Caki2 (cell line): ENCODE results near the gene PCK1. TPM values are rescaled to one million over a fixed set of nuclear protein-coding genes. Genes with fewer than 3 reads are reported as not detected.

Experiments
- DNase-seq: peaks from one replicate; pipeline ENCODE4 v3.0.0-alpha.2; 2015; ENCODE audit warnings: low read depth
- in situ Hi-C: cut with HindIII; loops from 2 replicates; pipeline ENCODE4 v1.10.0; 2016; ENCODE audit warnings: low sequenced_read_pairs, low pct_unique_long_range_greater_than_20kb, mixed read lengths
- total RNA-seq: library from RNA; depleted of rRNA; stranded (reverse); fragments of >200 nt; shearing (Covaris generic); gene quantifications from 2 replicates; pipeline ENCODE4 v1.2.3, GENCODE V29; 2014; ENCODE audit warnings: low replicate concordance

Gene PCK1
- total RNA-seq, 1 experiment from 2014 or later = 1.0 TPM

GRCh38 chr20:57530327-57530981 is 30.5 kb upstream of the PCK1 start:
- no peak for DNase-seq
- in situ Hi-C loops = no loop called here

GRCh38 chr20:57532104-57532503 is 28.8 kb upstream of the PCK1 start:
- in situ Hi-C loops = no loop called here

GRCh38 chr20:57535297-57535696 is 25.6 kb upstream of the PCK1 start:
- in situ Hi-C loops = no loop called here
- DNase-seq = no peak

More at GRCh38 chr20:57532104-57532503, 28.8 kb upstream of the PCK1 start:
- no peak for DNase-seq

GRCh38 chr20:57536120-57536708 is 24.7 kb upstream of the PCK1 start:
- no peak for DNase-seq
- in situ Hi-C loops = no loop called here

GRCh38 chr20:57536771-57537724 is 23.9 kb upstream of the PCK1 start:
- no peak for DNase-seq
- in situ Hi-C loops = no loop called here

- in situ Hi-C loops = no loop called here
- no peak for DNase-seq
These were observed 23.1 kb upstream of the PCK1 start for GRCh38 chr20:57537822-57538221.

- in situ Hi-C loops = no loop called here
- DNase-seq = no peak
These were observed 21.0 kb upstream of the PCK1 start for GRCh38 chr20:57539889-57540288.

- in situ Hi-C loops = no loop called here
- no peak for DNase-seq
These were observed 19.9 kb upstream of the PCK1 start for GRCh38 chr20:57540890-57541580.

- no peak for DNase-seq
- in situ Hi-C loops = no loop called here
These were observed 17.2 kb upstream of the PCK1 start for GRCh38 chr20:57543754-57544153.

- no peak for DNase-seq
- in situ Hi-C loops = no loop called here
These were observed 15.9 kb upstream of the PCK1 start for GRCh38 chr20:57544838-57545564.

GRCh38 chr20:57545927-57546662 is 14.8 kb upstream of the PCK1 start:
- in situ Hi-C loops = no loop called here
- no peak for DNase-seq

GRCh38 chr20:57546956-57547649 is 13.8 kb upstream of the PCK1 start:
- in situ Hi-C loops = no loop called here
- DNase-seq = no peak

- no peak for DNase-seq
- in situ Hi-C loops = no loop called here
These were observed 12.5 kb upstream of the PCK1 start for GRCh38 chr20:57548177-57549058.

- in situ Hi-C loops = no loop called here
These were observed 8.4 kb upstream of the PCK1 start for GRCh38 chr20:57552471-57552870.

GRCh38 chr20:57553376-57554018 is 7.4 kb upstream of the PCK1 start:
- in situ Hi-C loops = no loop called here
- no peak for DNase-seq

More at GRCh38 chr20:57552471-57552870, 8.4 kb upstream of the PCK1 start:
- DNase-seq = no peak
